GM18858 (cell line): Measurements from ENCODE around the gene BTBD9.
A peak's percentile ranks its signal among the peaks of the same experiment; 100 is the strongest.

Experiments used
- ATAC-seq: cut with Tn5 transposase; IDR thresholded peaks from one replicate; pipeline ENCODE4 v1.9.1; 2021; ENCODE audit not compliant: unreplicated experiment

The BTBD9 gene

DNA sequence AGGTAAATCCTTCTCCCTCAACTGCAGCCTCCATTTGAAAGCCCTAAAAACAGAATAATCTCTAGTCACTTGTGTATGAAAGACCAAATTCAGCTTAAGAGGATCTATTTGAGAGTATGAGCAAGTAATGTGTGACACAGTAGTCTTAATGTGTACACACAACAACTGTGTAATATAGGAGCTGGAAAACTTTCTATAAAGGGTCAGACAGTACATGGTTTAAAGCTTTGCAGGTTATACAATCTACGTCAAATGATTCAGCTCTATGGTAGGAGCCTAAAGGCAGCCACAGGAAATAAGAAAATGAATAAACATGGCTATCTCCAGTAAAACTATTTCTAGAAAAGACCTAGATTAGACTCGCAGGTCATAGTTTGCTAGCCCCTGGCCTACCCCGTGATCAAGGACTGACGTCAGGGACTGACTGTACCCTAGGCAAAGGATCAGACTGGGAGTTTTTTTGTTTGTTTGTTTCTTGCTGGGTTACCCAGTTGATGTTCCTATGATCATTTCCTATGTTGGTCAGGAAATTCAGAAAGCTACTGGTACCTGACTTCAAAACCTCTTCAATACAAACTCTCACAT is 39.7 kb downstream of the BTBD9 start:
- ATAC-seq = no peak

DNA sequence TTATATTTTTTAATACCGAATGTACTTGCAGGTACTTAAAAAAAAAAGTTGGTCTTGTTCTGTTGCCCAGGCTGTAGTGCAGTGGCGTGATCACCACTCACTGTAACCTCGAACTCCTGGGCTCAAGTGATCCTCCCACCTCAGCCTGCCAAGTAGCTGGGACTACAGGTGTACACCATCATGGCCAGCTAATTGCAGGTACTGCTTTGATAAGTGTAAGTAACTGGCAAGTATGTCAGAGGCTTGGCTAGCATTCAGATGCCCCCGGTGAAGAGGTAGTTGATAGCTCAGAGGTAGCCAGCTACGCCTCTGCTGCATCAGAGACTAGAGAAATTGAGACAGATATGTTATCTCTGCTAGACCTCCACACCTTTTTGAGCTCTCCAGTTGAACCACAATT is 40.5 kb downstream of the BTBD9 start:
- no peak for ATAC-seq

DNA sequence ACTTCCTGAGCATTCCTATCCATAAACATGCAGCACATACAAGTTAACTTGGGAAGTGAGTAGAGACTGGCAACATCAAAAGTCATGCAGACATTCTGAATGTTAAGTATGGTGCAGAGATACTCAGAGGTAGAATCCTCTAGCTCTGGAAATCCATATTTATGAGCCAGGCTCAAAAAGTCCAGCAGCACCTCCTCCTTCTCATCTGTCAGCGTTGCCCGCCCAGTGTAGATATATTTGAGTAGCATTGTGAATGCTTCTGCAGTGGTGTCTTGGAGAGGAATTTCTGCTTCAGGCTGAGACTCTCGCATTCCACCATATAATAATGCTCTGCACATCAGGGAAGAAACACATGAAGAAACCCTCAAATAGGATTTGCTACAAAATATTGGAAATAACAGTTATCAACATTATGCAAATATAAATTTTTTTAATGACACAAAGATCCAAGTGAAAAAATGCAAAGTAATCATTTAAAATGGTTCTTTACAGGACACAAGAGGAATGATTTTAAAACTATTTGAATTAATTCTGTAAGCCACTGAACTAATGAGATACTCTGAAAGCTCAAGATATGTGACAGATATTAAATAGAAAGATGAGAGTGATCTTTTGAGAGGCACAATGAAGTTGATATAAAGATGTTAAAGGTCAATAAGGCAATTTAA is 45.6 kb downstream of the BTBD9 start:
- no peak for ATAC-seq

DNA sequence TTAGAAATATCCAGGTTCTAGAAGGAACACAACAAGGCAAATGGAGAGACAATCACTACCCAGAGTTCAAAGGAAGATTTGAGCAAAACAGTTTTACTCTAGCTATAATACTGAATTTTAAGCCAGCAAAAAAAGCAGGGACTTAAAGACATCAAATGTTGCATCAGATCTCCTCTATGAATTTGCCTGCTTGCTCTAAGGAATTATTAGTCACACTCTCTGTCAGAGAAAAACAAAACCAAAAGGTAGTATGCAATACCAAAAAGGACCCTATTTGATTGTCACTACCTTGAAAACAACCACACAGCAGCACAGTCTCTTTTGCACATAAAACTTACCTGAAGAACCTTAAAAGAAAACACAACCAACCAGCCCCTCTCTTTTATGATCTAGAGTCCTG is 46.3 kb downstream of the BTBD9 start:
- ATAC-seq = no peak

DNA sequence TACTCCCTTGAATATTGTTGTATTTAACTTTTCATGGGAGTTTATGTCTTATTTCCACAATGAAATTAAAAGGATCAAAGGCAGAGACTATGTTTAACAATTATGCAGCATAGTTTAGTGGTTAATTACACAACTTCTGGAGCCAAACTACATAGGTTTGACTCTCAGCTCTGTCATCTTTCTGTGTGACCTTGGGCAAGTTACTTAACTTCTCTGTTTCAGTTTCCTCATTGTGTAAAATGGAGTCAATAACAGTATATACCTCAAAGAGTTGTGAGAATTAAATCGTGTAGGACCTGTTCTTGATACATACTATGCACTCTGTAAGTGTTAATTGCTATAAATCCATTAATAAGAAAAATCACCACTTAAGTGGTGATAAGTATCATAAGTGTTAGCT is 48.3 kb downstream of the BTBD9 start:
- no peak for ATAC-seq

DNA sequence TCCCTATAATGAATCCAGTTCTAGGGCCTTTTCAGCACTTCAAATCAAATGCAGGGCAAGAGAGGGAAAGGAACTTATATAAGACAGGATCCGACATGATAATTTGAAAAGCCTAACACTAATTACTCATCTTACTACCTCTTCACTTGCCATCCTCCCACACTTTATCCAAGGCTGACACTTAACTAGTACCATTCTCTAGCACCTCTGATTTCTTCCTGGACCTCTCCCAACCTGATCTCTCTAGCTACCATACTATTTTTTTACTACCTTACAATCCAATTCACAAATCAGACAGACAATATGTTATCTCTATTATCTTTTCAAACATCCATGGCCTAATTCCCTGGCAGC is 50.4 kb downstream of the BTBD9 start:
- ATAC-seq = no peak

DNA sequence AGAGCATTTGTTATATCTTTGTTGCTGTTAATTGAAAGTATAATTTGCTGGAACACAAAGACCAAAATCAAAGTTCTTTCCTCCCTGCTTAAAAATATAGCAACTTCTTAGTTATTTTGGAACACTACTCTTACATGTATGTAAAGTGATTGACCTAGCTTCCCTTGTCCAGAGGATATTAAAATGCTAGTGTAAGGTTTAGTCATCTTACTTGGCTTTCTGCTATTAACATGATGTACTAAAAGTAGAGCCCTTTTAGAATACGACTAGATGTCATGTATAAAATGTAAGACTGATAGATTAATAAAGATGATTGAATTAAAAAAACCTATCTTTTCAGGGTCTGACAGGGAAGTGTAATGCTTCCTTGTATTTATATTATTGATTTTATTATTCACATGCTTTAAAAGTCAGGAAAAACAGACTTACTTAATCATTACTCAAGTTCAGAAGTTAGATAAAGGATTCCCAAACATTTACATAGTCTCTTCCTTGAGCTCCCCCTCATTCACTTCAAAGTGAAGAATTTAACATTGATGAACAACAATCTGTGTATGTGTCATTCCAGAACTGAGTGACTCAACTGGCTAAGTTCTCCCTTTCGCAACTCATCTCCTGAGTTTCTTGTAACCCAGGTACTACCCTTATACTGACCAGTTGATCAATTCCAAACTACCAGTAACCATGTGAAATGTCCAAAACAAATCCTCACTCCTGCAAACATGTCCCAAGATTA is 50.9 kb downstream of the BTBD9 start:
- ATAC-seq = no peak

DNA sequence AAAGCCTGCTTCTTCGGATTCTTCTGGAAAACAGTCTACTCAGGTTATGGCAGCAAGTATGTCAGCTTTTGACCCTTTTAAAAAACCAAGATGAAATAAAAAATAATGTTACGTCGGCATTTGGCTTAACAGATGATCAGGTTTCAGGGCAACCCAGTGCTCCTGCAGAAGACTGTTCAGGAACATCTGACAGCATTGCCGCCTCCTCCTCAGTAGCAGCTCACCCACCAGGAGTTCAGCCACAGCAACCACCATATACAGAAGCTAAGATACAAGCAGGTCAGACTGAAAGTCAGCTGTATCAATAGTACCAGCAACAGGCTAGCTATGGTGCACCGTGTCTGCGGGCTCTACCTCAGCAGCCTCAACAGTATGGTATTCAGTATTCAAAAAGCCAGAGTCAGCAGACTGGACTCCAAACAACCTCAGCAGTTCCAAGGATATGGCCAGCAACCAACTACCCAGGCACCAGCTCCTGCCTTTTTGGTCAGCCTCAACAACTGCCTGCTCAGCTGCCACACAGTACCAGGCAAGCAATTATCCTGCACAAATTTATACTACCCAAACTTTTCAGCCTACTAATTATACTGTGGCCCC is 51.9 kb downstream of the BTBD9 start:
- ATAC-seq = no peak

DNA sequence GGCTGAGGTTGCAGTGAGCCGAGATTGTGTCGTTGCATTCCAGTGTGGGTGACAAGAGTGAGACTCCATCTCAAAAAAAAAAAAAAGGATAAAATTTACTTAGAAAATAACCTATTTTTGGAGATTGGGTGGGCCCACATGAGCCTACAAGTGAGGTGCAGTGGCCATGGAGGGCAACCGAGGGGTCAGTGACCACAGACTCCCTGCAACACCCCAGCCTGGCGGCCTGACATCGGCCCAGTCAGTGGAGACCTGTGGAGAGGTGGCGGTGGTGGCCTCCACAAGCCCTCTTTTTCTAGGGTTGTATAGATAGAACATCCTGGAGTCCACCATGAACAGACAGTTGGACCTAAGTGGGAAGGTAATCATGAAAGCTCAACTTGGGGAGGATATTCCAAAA is 52.7 kb downstream of the BTBD9 start:
- ATAC-seq = no peak

DNA sequence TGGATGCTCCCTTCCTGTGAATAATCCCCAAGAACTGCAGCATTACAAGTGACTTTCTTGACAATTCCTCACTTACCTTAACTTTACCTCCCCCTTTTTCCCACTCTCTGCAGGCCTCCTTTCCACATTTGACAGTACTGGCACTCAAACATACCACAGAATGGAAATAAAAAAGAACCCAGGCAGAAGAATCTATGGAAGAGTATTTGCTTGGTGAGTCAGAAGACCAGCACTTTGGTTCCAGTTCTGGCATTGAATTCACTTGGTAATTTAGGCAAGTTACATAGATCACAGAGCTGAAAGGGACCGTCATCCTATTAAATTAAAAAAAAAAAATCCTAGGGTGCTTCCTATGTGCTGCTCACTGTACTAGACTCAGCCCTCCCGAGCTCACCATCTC is 55.0 kb downstream of the BTBD9 start:
- ATAC-seq = no peak

DNA sequence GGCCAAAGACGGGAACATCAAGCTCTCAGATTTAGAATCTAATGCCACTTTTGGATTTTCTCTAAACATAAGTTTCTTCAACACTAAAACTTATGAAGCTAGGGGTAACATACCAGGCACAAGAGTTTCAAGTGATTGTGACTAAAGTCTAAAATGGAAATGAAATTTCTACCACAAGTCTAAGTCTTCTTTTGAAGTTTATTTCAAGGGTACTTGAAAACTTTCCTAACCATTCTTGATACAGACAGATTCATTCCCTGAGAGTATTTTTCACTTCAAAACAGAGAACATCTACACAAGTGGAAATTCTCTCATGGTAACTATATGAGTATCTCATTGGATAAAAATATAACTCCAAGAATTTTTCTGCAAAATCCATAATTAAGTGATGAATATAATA is 56.2 kb downstream of the BTBD9 start:
- ATAC-seq = no peak

DNA sequence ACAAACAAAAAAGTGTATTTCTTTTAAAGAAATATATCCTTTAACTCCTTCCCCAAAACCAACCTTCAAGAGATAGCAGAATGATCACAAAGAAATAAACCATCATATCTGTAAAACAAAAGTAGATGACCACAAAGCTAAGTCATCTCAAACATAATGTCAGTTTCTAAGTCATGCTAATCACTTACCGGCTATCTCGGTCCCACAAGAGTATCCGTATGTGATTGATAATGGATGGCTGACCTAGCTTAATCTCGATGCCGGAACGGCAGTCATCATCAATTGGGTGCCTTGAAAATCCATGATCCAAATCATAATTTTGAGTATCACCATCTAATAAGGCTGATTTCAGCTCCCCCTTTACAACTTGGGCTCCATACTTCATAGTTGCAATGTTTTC is 59.7 kb downstream of the BTBD9 start:
- ATAC-seq = no peak

DNA sequence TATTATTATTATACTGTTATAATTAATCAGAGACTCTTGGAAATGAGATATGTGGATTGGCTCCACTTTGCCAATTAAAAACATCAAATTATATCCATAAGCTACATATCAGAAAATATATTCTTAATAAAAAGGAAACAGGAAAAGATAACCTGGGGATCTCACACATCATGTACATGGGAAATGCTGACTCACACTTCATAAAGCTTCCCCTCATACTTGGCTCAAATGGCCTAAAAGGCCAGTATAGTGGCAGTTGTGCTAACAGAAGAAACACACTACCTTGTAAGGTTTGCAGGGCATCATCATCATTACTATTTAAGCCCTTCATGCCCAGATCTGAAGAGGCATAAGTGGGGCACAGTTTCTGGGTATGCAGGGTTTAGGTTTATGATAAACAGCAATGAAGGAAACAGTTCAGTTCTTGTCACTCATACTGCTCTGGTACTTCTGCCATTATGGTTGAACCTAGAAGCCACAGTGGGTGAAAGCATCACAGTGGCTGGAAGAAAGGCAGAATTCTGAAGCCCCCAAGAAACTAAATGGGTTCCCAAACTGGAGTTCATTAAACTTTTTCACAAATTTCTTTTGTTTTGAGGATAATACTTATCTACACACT is 60.6 kb downstream of the BTBD9 start:
- no peak for ATAC-seq

DNA sequence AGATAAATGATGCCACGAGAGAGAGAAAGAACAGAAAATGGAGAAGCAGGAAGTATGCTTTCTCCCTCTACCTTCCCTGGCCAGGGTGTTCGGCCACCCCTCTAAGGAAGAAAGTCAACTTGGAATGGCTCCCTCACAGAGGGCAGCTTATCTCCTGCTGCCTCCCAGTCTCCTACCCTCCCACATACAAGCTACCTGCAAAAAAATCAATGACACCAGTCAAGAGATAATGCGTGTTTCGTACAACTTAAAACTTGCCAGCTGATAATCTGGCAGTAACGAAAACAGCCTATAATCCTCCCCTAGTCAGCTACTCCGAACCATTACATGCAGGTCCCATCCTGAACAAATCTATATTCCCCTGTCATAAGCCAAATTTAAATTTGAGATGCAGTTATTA is 61.7 kb downstream of the BTBD9 start:
- no peak for ATAC-seq

DNA sequence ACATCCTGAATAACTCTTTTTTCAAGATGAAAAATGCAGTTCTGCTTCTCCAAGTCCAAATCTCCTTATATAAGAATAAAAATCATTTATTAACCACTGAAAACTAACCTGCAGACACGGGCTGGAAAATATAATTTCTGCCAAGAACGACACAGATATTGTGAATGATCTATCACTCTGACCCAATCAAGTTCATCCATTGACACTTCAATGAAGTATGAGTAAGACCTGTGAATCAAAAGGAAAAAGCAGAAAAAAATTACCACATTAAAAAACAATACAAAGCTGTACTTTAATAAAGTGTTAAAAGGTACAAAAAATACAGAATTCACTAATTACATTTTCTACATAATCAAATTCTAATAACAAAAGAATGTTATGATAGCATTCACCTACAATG is 62.2 kb downstream of the BTBD9 start:
- no peak for ATAC-seq

DNA sequence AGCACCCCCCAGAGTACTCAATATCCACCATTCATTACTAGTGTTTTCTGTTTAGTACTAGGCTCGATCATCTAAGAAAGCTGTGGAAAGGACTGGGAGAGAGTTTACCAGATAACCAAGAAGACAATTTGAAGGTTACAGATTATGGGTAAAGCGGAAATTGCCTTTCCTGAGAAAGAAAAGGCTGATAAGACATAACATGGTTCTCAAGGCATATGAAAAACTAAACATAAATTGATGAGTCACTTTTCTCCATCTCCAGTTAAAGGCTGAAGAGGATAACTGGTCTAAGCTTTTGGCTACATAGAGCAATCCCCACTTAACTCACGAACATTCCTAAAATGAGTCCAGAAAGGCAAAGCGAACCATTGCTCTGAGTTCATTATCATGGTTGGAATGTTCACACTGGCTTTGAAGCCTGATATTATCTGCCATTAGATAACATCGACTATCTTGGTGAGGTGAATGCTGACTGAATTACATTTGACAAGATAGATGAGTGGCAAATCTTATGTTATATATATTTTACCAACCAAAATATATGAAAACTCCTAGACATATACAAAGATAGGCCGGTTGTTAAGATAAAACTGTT is 65.8 kb downstream of the BTBD9 start:
- no peak for ATAC-seq

DNA sequence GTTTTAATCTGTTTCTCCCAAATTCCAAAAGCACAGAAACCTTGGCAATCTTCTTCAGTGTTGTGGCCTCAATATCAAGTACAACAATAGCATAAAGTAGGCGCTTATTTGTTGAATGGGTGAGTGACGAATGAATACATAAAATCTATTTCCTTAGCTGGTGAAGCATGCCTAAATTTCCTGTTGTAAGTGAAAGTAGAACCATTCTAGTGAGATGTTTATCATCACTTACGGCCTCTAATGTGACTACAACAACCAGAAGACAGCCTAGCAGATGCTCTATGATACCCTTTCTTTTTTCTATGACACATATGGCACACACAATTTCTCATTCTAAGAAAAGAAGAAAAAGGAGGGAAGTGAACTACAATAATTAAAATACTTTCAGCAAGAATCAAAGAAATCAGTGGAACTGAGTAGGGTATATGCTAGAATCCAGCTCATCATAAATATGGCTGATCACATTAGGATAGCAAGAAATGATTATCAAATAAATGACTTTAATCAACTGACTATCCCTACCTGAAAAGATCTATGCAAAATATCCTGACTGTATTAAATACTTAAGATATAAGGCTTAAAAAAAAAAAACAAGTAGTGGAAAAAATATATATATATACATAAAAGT is 67.4 kb downstream of the BTBD9 start:
- ATAC-seq = peak; percentile 74

DNA sequence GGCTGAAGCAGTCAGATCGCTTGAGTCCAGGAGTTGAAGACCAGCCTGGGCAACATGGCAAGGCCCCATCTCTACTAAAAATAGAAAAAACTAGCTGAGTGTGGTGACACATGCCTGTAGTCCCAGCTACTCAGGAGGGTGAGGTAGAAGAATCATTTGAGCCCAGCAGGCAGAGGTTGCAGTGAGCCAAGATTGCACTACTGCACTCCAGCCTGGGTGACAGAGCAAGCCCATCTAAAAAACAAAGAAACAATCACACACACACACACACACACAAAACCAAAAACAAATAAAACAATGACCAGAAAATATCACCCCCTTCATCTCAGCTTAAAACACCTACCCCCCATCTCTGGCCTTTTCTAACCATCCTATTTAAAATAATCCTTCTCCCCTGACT is 68.0 kb downstream of the BTBD9 start:
- no peak for ATAC-seq

DNA sequence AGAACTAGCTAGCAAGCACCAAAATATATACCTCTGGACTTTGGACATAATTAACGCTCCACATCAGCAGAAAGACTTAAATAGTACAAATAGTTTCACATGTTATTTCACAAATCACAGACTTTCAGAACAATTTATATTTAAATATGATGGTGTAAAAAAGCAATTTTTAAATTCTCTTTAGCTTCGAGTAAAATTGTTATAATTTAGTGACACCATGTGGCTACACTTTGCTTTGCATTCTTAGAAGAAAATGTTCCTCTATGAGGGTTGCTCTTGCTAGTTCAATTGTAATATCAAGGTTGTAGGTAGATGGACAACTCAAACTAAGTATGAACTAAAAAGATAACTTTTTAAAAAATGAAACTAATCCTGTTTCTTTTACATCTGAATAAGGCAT is 69.0 kb downstream of the BTBD9 start:
- ATAC-seq = no peak

DNA sequence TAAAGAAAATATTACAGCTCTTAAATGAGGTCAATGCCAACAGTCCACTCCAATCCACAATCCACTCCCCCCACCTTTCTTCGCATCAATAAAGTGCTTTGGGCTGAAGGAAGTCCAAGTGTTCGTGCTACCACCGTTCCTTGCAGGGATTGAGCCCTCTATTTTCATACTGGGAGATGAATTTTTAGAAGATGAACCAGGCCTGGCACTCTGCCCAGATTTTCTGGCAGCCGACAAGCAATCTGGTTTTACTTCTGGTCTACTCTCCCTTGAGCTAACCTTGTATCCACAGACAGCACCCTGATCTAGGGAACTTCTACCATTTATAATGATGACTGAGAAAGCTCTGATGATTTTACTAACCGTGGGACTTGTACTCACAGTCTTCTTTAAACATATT is 72.3 kb downstream of the BTBD9 start:
- ATAC-seq = no peak
